Measurements from ENCODE around the gene ZBBX. TPM values are rescaled to one million over a fixed set of nuclear protein-coding genes. Genes with fewer than 3 reads are reported as not detected.

The ZBBX gene
- total RNA-seq, 1 experiment from 2014 or later = not detected

DNA sequence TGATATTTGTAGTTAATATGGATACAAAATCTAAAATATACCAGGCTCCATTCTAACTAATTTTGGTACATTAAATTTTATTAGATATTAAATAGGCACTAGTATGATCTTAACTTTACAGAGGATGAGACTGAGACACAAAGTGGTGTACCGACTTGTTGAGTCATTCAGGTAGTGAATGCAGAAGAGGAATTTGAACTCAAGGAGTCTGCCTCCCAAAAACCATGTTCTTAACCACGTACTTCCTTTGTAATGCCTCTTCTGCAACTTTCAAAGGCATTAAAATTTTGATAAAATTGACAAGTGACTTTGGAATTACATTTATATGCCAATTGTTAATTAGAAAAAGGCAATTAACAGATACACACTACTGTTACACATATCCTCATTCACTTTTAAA is 61.8 kb downstream of the ZBBX start:
- no peaks in the 10 kb centered on the region for H3F3A ChIP-seq (ENCODE audit: low read length, unreplicated experiment)
- POLR2A ChIA-PET (ENCODE audit: unreplicated experiment) = no interaction called here
- H3K36me3 ChIP-seq (ENCODE audit: low read depth, low read length) = no peaks in the 10 kb centered on the region
- no peaks in the 10 kb centered on the region for H3K4me1 ChIP-seq (ENCODE audit: insufficient read depth, low read length)
- H3K4me3 ChIP-seq (ENCODE audit: low read length) = no peak overlapping the region
- TF ChIP-seq EZH2phosphoT487 (IDR thresholded peaks at IDR 0.05; ENCODE audit: borderline replicate concordance, low read length) = no peak
- no peak for TF ChIP-seq EZH2 (IDR thresholded peaks at IDR 0.05; ENCODE audit: low read length, unreplicated experiment)
- TF ChIP-seq, protein P1, sequence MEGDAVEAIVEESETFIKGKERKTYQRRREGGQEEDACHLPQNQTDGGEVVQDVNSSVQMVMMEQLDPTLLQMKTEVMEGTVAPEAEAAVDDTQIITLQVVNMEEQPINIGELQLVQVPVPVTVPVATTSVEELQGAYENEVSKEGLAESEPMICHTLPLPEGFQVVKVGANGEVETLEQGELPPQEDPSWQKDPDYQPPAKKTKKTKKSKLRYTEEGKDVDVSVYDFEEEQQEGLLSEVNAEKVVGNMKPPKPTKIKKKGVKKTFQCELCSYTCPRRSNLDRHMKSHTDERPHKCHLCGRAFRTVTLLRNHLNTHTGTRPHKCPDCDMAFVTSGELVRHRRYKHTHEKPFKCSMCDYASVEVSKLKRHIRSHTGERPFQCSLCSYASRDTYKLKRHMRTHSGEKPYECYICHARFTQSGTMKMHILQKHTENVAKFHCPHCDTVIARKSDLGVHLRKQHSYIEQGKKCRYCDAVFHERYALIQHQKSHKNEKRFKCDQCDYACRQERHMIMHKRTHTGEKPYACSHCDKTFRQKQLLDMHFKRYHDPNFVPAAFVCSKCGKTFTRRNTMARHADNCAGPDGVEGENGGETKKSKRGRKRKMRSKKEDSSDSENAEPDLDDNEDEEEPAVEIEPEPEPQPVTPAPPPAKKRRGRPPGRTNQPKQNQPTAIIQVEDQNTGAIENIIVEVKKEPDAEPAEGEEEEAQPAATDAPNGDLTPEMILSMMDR (conservative IDR thresholded peaks at IDR 0.05; ENCODE audit: low read depth, low read length) = no peak
- H4K20me1 ChIP-seq (ENCODE audit: low read length) = no peaks in the 10 kb centered on the region
- peak; percentile 4 for DNase-seq
- ATAC-seq = no peak
- BruUV-seq (replicated peaks) = no TSS peak
- CTCF ChIA-PET = no interaction called here
- intact Hi-C loops (cut with micrococcal nuclease) = no loop called here
- H3K9me2 ChIP-seq (replicated peaks; ENCODE audit: low read length) = no peaks in the 10 kb centered on the region
- no peak overlapping the region for H2AFZ ChIP-seq (ENCODE audit: low read length)
- no peak overlapping the region for H3K4me2 ChIP-seq (ENCODE audit: low read length)
- no peaks in the 10 kb centered on the region for H3K79me2 ChIP-seq (ENCODE audit: low read length)
- H3K9ac ChIP-seq (ENCODE audit: low read length) = no peak overlapping the region
- no peaks in the 10 kb centered on the region for H3K9me3 ChIP-seq (ENCODE audit: low read length)
- H3K27ac ChIP-seq (ENCODE audit: low read length) = no peak overlapping the region
- H3K27me3 ChIP-seq (ENCODE audit: low read length) = no peaks in the 10 kb centered on the region

DNA sequence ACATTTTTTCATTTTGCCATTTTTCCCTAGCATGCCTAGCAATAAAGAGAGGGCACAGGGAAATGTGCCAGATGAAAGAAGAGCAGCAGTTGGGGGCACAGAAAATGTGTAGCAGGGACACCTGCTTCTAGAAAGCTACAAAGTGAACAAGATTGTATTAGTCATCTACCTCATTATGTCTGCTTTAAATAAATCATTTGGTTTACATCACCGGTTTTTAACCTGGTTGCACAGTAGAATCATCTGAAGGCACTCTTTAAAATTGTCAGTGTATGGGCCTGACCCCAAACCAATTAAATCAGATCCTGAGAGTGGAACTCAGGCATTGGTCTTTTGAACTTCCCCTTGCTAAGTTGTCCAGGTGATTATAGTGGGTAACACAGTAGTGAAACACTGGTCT is 73.8 kb downstream of the ZBBX start:
- Histone ChIP-seq H3K4me3 (ENCODE audit: low read length) (no peak overlapping the region), H3F3A (ENCODE audit: low read length, unreplicated experiment) (no peaks in the 10 kb centered on the region), H3K4me1 (ENCODE audit: insufficient read depth, low read length) (peaks cover 20% of the 10 kb centered on the region; the same call in 1 of the 2 replicates), H2AFZ (ENCODE audit: low read length) (no peak overlapping the region), H3K9ac (ENCODE audit: low read length) (no peak overlapping the region), H4K20me1 (ENCODE audit: low read length) (no peaks in the 10 kb centered on the region), H3K27me3 (ENCODE audit: low read length) (no peaks in the 10 kb centered on the region), H3K9me3 (ENCODE audit: low read length) (no peaks in the 10 kb centered on the region), H3K36me3 (ENCODE audit: low read depth, low read length) (no peaks in the 10 kb centered on the region), H3K4me2 (ENCODE audit: low read length) (no peak overlapping the region), H3K9me2 (replicated peaks; ENCODE audit: low read length) (no peaks in the 10 kb centered on the region), H3K27ac (ENCODE audit: low read length) (no peak overlapping the region), H3K79me2 (ENCODE audit: low read length) (no peaks in the 10 kb centered on the region)
- DNase-seq (no peak), ATAC-seq (no peak)
- intact Hi-C loops (cut with micrococcal nuclease) = loop anchor here (5.0 kb wide), 1 partner anchor 179 kb away; no protein-coding TSS in a partner anchor
- POLR2A ChIA-PET (ENCODE audit: unreplicated experiment) = no interaction called here
- CTCF ChIA-PET = no interaction called here
- no TSS peak for BruUV-seq (replicated peaks)
- TF ChIP-seq, protein P1 (conservative IDR thresholded peaks at IDR 0.05; ENCODE audit: low read depth, low read length) = no peak
- TF ChIP-seq EZH2 (IDR thresholded peaks at IDR 0.05; ENCODE audit: low read length, unreplicated experiment) (no peak), EZH2phosphoT487 (IDR thresholded peaks at IDR 0.05; ENCODE audit: borderline replicate concordance, low read length) (no peak)

DNA sequence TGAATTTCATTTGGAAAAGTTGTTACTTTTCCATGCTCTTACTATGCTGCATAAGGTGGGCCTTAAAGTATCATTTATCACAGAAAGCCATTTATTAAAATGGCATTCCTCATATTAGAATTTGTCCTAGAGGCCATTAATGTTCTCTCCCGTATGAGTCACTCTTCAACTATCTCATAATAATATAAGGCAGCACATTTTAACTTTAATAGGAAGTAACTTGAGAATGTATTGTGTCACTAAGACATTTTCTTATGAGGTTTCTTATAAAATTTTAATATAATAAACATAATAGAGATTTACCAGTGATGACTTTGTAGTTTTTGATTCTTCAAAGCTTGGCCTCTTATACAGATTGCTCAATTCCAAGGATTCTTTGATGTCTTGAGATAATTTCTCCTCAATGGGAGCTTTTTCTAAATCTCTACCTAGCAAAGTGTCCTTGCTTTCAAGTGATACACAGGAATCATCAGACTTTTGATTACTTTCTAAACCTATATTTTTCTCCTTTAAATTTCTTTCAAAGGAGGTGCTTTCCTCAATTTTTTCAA is 74.7 kb downstream of the ZBBX start:
- Histone ChIP-seq H2AFZ (ENCODE audit: low read length) (no peak overlapping the region), H3K27me3 (ENCODE audit: low read length) (no peaks in the 10 kb centered on the region), H3K9ac (ENCODE audit: low read length) (no peak overlapping the region), H3K27ac (ENCODE audit: low read length) (no peak overlapping the region), H3K79me2 (ENCODE audit: low read length) (no peaks in the 10 kb centered on the region), H3K4me3 (ENCODE audit: low read length) (no peak overlapping the region), H3K9me2 (replicated peaks; ENCODE audit: low read length) (no peaks in the 10 kb centered on the region), H3K4me2 (ENCODE audit: low read length) (no peak overlapping the region), H3K4me1 (ENCODE audit: insufficient read depth, low read length) (peaks cover 20% of the 10 kb centered on the region; the same call in 1 of the 2 replicates), H3F3A (ENCODE audit: low read length, unreplicated experiment) (no peaks in the 10 kb centered on the region), H3K36me3 (ENCODE audit: low read depth, low read length) (no peaks in the 10 kb centered on the region), H3K9me3 (ENCODE audit: low read length) (no peaks in the 10 kb centered on the region), H4K20me1 (ENCODE audit: low read length) (no peaks in the 10 kb centered on the region)
- DNase-seq (peak; percentile 47), ATAC-seq (peak; percentile 77)
- POLR2A ChIA-PET (ENCODE audit: unreplicated experiment) = no interaction called here
- CTCF ChIA-PET = no interaction called here
- TF ChIP-seq EZH2phosphoT487 (IDR thresholded peaks at IDR 0.05; ENCODE audit: borderline replicate concordance, low read length) = no peak
- TF ChIP-seq, protein P1 (conservative IDR thresholded peaks at IDR 0.05; ENCODE audit: low read depth, low read length) = no peak
- TF ChIP-seq EZH2 (IDR thresholded peaks at IDR 0.05; ENCODE audit: low read length, unreplicated experiment) = no peak
- no TSS peak for BruUV-seq (replicated peaks)
- intact Hi-C loops (cut with micrococcal nuclease) = loop anchor here (5.0 kb wide), 1 partner anchor 178 kb away; no protein-coding TSS in a partner anchor

All from PC-3 (cell line).